NOMO-1 treated with dmso at 0.1 percent for 144 hours (cell line): Measurements from ENCODE around the gene KCNS3.

Experiments used
- DNase-seq: peaks from one replicate; lab custom pipeline; 2025; ENCODE audit not compliant: unreplicated experiment; lab: John Stamatoyannopoulos, UW

Gene KCNS3

DNA sequence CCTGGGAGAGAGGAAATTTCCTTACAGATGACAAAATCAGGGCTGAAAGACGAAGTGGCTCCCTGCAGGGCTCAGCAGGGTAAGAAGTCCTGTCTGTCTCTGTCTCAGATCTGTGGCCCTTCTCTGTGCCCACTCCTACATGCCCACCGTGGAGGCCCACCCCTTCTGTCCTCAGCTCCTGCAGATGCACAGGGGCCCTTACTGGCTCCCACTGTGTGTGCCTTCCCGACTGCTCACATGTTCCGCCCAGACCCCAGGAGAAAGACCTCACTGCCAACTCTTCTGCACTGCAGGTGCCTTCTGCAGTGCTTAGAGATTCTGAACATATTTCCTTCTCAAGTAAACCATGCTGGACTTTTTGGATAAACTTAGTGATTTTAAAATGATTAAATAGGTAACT lies 1.9 kb upstream of the KCNS3 start:
- no peak for DNase-seq

DNA sequence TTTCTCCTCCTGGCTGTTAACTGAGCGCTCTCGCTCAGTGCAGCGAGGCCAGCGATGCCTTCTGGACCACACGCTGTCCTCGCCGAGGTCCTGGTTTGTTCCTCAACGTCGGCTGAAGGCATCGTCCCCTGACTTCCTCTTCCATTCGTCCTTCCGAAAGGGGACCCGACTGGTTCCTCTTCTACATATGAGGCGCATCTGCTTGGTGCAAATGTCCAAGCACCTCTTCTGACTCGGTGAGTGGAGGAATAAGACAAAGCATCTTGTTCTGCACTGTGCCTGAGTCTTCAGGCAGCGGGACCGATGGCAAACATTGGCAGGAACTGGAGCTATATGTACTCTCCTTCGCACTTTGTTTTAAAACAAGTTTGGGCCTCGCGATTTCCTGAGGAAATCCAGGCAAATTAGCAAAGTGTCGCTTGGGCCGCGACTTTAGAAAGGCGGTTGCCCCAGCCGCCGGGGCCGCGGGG lies 621 bp upstream of the KCNS3 start:
- peak; percentile 28 for DNase-seq

DNA sequence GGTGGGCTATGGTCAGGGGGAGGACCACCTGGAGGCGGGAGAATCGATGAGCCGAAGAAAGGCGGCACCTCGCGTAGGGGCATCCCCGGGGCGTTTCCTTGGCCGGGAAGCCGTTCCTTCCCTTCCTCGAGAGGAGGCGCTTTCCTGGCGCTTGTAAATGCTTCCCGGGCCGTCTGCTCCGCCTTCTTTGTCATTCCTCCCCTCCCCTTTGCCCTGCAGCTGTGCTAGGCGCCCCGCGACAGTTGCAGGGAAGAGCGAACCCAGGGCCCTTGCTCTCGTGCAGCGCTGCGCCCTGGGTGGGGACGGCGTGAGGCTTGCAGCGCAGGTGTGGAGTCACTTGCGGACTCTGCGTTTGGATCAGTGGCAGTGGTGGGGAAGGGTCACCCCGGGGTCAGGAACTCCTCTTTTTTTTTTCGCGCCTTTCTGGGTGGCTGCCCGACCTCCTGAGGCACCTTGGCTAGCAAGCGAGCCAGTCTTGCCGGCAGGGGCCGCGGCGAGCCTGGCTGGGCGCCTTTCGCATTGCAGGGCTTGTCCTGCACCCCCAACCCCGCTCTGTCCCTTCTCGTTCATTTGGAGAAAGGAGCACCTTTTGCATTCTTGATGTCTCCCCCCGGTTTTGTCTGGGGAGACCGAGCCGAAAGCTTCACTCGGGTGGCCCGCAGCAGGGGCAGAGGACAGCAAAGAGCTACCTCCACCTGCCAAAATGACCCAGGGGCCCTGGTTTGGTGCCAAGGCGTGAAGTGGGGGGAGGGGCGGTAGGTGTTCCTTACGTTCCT lies 858 bp downstream of the KCNS3 start:
- DNase-seq = no peak

DNA sequence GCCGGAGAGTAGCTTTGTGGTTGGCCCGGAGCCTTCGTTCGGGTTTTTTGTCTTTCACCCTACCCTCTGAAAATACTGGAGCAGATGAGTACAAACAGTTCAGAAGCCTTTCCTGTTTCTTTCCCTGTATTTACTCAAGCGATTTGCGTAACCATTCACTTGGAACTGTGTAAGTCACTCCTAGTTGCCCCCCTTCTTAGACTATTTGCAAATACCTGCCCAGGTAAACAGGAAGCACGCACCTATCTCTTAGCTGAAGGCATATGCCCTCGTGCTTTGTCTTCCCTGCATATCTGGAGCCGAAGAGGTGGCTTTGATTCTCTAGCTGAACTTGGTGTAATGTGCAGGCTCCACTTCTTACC lies 1.4 kb downstream of the KCNS3 start:
- DNase-seq = no peak

DNA sequence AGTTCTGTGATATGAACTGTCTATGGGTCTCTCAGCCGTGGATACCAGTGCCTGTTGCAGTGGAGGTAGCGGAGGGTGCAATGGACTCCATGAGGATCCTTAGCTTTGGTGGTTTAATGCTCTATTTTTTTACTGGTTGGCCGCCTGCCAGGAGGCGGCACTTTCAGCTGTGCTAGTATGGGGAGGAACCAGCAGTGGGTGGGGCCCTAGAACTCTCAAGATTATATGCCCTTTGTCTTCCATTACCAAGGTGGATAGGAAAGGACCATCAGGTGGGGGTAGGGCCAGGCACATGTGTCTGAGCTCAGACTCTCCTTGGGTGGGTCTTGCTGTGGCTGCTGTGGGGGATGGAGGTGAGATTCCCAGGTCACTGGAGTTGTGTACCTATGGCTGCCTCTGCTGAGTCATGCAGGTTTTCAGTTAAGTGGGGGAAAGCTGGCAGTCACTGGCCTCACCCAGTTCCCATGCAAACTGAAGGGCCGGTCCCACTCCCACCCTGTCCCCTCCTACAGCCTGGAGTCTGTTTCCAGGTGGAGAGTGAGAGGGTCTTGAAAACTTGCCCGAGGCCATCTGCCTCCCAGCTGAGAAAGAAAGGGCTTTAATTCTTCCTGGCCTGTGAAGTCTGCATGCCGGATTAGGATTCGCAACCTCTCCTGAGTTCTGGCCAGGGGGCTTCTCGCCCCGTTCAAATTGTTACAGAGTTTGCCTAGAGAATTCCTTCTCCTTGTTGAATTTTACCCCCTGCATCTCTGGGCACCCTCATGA lies 14.5 kb downstream of the KCNS3 start:
- DNase-seq = no peak

DNA sequence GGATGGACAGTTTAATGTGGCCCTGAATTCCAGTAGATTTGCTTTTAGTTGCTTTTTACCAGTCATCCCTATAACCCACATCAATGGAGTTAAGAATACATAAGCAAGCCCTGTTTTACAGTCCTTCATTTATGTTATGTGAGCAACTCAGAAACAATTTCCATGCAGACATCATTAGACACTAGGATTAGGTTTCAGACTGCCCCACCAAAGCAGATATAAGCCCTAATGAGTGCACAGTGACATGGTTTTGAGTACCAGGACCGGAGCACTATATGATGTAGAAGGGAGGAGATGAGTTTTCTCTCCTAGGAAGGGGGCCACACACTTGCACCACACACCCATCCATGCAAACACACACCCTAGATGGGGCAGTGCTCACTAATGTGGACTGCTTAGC lies 15.5 kb downstream of the KCNS3 start:
- DNase-seq = no peak

DNA sequence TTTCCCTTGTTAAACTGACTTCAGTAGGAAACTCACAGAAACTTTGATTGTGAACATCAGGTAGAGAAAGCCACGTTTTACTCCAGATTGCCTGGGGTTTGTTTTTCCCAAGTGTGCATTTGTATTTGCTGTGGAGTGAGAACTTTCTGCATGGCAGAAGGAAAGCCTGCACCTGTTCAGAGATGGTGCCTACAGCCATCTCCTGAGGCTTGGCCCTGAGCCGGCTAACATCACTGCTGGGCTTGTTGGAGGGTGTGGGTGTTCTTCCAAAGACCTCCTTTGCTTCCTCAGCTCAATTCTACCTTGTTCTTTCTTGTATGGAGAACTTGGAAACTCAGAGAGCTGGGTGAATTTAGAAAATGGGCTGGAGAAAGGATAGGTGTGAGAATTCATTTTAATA lies 16.1 kb downstream of the KCNS3 start:
- DNase-seq = no peak

DNA sequence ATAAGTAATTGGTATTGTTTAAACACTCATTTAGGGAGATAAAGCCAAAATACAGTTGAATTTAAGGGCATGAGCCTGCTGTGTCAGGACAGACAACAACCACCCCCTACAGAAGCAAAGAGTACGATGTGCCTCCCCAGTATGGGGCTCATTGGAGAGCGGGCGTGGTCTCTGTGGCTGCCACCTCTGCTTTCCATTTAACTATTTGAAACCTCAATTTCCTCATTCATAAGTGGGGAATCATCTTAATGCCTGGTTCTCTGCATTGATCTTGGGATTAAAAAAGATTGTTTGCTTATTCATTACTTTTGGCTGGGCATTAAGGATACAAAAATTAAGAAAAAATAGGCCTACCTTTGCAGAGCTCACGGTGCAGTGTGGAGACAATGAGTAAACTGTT lies 21.4 kb downstream of the KCNS3 start:
- no peak for DNase-seq

DNA sequence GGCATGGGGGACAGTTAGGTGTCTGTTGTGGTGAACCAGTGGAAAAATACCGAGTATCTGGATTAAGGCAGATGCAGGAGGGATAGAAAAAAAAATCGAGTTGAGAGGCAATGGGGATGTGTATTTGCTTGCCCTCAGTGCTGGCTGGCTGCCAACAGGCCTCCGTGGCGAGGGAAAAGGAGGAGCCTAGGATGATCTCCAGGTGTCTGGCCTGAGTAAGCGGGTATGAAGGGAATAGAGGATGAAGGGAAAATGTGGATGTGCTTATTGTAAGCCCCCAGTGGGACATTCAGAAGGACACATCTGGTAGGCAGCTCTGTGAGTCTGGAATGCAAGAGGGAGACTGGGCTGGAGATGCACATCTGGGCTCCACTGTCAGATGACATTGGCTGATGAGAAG lies 22.8 kb downstream of the KCNS3 start:
- no peak for DNase-seq

DNA sequence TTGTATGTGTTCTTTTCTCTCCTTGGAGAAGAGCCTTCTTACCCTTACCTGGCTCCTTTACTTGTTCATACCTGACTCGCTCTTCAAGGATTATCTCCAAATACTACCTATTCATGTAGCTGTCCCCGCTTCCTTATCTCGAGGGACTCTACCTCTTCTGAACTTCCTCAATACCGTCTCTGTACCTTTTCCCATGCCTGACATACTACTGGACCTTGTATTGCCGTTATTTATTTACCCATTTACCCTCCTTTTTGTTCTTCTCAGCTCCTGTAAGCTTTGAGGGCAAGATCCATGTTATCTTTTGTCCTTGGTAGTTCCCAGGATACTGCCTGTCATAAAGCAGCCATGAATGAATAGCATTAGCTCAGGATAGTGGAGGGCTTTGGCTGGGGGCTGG lies 32.5 kb downstream of the KCNS3 start:
- no peak for DNase-seq

DNA sequence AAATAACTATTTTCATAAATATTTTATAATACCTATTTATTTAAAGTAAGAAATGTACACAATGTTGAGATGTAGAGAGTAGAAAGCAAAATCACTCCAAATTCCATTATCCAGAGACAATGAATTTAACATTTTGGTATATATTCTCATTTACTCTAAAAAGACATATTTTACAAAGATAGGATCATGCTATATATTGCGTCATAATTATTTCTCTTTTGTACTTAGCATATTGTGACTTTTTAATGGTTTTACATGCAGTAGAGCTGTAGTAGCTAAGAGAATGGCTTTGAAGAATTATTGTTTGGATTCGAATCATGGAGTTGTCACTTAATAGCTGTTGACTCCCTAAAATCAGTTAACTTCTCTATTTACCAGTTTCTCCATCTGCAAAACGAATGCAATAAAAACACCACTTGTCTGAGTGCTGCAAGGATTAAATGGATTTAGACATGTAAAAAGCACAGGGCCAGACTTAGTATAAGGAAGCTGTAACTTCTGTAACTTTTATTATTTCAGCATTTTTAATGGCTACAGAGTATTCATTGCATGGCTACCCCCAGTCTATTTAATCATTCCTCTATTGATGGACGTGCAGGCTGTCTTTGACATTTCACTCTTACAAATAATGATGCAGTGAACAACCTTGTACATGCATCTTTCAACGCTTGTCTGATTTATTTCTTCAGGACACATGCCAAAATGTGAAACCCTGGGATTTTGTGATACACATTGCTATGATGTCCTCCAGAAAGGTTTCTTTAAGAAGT lies 33.2 kb downstream of the KCNS3 start:
- DNase-seq = no peak

DNA sequence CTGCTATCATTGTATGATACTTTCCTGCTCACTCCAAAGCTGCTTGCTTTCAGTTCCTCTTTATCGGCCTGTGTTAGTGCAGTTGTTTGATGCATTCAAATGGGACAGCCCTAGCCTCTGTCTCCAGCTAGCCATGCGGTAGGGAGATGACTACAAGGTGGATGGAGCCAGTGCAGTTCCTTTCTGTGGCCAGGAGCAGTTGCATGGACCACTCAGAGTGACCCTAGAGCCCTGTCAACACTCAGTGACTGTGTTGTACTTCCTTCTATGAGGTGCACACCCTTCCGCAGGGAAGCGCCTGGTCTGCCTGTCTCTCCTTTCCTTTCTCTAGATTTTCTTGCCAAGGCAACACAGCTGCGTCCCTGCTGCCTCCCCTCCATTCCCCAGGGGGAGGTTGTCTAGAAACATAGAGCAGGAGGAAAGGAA lies 33.8 kb downstream of the KCNS3 start:
- DNase-seq = no peak

DNA sequence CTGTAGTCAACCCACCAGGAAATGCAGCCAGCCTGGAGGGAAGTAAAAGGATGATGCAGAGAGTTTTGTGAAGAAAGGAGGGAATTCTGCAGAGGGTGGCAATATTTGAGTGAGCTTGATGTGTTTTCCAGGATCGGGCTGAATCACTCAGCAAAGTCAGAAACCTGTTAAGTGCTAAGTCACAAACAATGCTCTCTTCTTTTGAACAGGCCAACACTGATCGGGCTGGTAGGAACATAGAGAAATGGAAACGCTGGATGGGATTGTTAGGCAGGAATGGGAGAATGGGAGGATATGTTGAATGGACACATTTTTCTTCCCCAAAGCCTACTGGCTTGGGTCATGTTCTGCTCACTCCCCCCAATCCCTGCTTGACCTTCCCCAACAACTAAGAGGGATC lies 36.6 kb downstream of the KCNS3 start:
- DNase-seq = no peak

DNA sequence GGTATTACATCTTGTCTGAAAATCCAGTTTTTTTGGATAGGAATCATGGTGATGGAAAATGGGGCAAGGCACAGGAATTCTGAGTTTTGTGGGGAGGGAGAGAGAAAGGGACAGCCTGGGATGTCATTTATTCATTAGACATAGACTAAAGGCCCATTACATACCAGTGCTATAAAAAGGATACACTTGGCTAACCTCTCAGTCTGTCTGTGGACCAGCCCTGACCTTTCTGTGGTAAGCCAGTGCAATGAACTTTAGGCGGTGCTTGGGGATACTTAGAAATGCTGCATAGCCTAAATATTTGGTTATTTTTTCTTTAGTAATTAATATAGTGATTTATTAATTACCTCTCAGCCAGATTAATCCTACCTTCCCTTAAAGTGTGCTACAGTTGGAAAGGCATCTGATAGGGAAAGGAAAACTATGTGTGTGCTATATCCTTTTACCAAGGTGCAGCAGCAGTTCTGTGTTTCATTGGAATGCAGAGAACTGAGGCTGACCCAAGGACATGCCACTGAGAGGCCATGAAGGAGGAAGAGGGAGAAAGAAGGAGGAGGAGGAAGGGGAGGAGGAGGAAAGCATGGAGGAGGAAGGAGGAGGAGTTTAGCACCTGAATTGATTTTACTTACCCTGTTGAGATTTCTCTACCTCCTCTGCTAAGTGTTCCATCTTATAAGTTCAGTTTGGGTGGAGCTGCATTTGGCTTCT lies 37.5 kb downstream of the KCNS3 start:
- no peak for DNase-seq

DNA sequence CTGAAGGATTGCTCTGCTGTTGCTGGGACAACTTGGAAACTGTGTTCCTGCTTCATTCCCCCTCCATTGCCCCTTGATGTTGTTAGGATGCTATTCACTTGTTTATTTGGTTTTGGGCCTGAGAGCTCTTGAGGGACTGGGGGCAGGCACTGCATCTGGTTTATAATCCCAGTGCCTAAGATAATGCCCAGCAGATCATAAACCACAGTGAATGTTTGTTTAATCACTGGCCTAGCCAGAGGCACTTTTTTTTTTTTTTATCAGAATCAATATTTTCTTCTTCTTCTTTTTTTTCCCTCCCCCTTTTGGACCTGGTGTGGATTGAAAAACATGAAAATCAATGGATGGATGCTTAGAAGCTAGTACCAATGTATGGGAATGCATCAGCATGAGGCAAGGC lies 38.1 kb downstream of the KCNS3 start:
- DNase-seq = no peak

DNA sequence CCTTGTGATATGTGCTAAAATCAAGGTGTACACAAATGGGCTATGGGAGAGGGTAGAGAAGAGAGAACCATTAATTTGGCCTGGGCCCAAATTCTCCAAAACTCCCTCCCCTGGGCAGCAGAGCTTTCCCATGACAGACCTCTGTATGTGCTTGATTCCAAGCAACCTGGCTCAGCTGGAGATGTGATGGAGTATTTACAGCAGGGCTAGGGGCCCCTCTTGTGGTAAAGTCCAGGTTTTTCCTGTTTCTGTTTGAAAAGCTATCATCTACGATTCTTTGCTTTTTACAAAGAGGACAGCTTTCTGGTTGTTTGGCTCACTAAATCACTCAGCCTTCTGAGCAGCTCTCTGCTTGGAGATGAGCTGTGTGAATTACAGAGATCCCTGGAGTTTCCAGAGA lies 40.3 kb downstream of the KCNS3 start:
- DNase-seq = no peak

DNA sequence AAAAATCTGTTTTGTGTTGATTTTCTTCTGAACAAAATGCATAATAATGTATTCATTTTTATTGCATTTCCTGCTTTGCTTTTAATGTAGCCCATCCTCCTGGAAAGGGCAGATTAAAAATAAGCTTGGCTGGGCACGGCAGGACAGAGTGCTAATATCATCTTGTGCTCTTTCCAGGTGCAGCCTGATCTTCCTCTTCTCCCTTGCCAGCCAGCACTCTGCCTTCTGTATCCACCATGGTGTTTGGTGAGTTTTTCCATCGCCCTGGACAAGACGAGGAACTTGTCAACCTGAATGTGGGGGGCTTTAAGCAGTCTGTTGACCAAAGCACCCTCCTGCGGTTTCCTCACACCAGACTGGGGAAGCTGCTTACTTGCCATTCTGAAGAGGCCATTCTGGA lies 52.3 kb downstream of the KCNS3 start:
- no peak for DNase-seq

DNA sequence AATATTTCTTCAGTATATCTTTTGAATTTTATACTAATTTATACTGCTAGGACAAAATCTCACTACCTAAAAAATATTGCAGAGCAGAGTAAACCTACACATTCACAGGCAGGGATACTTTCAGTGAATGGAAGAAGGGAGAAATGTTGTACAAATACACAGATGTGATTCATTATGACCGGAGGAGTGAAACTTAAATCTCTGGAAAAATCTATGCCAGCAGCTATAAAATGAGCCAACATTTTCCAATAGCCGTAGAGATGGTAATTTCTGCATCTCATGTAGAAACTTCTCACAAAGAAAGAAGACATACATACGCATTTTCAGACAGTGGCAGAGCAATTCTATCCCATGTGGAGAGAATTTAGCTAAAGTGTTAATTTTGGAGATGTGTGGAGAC lies 54.8 kb downstream of the KCNS3 start:
- no peak for DNase-seq

DNA sequence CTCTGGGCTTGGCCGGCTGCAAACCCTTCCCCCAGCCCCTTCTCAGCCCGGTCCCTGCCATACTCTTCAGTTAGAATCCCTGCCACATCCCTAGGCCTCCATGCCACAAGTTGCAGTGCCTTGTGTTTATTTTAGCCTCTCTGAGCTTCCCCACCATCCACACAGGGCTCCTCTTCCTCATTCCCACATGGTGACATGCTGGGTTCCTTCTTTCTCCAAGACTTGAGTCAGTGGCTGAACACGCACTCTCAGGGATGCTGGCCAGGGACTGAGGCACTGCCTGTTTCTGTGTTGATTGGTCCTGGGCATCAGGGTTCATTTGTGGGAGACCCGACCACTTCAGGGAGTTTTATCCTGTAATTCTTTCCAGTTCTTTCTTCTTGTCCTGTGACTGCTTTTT lies 56.3 kb downstream of the KCNS3 start:
- DNase-seq = no peak

DNA sequence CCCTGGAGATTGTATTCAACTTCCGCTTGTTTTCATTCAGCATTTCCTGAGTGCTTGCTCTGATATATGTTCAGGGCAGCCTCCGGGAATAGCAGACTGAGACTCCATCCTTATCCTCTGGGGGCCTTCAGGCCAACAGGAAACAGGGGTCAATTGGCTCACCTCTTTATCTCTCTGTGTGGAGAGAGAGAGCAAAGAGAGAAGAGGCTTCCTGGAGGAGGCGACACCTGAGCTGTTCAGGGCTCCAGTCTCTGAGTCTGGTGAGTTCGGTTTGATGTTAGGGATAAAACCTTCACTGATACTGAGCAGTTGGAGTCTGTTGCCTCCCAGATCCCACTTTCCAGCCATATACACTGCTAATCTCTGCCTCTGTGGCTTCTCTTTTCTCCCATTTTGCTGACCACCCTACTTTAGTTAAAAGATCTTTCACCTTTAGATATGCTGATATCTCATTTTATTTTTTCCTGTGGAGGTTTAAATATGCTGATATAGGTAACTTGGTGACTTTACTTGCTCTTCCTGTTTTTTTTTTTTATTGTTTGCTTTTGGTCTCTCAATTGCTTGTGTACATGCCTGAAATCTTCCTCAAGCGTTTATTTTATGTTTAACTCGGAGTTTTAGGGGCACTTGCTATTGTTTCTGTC lies 56.9 kb downstream of the KCNS3 start:
- DNase-seq = no peak

DNA sequence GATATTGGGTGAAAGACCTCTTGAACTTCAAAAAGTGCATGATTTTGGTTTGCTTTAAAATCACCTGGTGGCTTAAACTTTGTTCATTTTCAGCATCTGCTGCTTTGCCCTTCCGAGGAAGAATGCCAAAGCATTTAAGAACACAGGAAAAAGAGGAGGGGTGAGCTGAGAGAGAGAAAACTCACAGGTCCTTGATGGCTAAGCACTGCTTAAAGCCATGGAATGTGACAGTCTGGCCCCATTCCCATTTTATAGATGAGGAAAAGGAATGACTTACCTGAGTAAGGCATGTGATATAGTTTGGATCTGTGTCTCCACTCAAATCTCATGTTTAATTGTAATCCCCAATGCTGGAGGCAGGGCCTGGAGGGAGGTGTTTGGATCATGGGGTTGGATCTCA lies 58.1 kb downstream of the KCNS3 start:
- no peak for DNase-seq
